Measurements from ENCODE around the gene GCC2. TPM values are rescaled to one million over a fixed set of nuclear protein-coding genes. Genes with fewer than 3 reads are reported as not detected.

Gene GCC2
- total and polyA plus RNA-seq, 2 of the 8 experiments (the other 6 are each of a cell fraction or from before 2014, with no cell fraction given), result 4.6 to 54.9 TPM

DNA sequence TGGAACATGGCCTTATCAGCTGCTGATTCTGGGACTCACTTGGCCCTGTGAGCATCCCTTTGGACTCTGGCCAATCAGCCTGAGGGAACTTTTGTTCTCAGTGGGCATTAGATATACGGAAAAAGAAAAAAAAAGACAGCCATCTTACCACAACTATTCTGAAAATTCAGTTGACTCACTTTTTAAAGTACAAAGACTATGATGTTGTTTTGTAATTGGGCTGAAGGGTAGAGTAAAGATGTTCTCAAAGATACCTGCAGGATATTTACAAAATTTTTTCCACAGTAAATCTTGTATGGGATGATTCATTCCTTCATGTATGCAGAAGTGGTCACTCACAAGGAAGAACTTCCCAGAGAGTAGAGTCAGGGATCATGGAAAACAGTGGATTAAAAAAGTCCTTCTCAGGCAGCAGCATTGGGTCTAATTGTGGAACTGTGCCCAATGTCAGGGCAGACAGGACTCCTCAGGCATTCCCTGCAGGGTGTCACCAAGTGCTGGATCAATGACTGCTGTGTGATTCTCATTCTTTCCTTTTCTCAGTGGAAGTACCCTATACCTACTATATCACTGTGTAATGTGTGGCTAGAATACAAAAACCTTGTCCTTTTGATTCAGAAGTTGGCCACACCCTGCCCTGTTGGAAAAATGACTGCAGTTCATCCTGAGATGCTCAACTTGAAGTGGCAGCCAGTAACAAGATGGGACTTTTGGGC, 35.9 kb upstream of the GCC2 start:
- no peak overlapping the region for H3K4me2 ChIP-seq (ENCODE audit: insufficient read depth in 1 of 2, low read depth in 2 of 2, low read length in 2 of 2)
- 94% methylated on average over 1 of the region's 1 CpG; no CpG with 5 or more reads in 1 of the 2 experiments for WGBS, 2 experiments (ENCODE audit: extremely low coverage in 1 of 2, insufficient coverage in 1 of 2, insufficient read length in 1 of 2, insufficient replicate concordance in 2 of 2, low coverage in 1 of 2, low lambda C conversion rate in 2 of 2, missing lambda C conversion rate in 1 of 2)
- TF ChIP-seq CBX8 (IDR thresholded peaks at IDR 0.05; ENCODE audit: borderline replicate concordance, low read depth, low read length) (no peak), RBBP5 (IDR thresholded peaks at IDR 0.05; ENCODE audit: borderline replicate concordance, low read depth, low read length) (no peak), TEAD4 (IDR thresholded peaks at IDR 0.05; ENCODE audit: low read depth, low read length) (no peak), YY1 (IDR thresholded peaks at IDR 0.05; ENCODE audit: low read depth, low read length) (no peak), EZH2 (IDR thresholded peaks at IDR 0.05; ENCODE audit: low read depth, low read length, severe bottlenecking) (no peak), SUZ12 (IDR thresholded peaks at IDR 0.05; ENCODE audit: low read length) (no peak), SRF (IDR thresholded peaks at IDR 0.05; ENCODE audit: low read depth, low read length) (no peak), HDAC2 (IDR thresholded peaks at IDR 0.05; ENCODE audit: borderline replicate concordance in 1 of 2, low read depth in 2 of 2, low read length in 2 of 2) (no peak), CREB1 (IDR thresholded peaks at IDR 0.05) (no peak), HDAC6 (IDR thresholded peaks at IDR 0.05; ENCODE audit: low read depth, low read length) (no peak)
- TF ChIP-seq, protein P1, sequence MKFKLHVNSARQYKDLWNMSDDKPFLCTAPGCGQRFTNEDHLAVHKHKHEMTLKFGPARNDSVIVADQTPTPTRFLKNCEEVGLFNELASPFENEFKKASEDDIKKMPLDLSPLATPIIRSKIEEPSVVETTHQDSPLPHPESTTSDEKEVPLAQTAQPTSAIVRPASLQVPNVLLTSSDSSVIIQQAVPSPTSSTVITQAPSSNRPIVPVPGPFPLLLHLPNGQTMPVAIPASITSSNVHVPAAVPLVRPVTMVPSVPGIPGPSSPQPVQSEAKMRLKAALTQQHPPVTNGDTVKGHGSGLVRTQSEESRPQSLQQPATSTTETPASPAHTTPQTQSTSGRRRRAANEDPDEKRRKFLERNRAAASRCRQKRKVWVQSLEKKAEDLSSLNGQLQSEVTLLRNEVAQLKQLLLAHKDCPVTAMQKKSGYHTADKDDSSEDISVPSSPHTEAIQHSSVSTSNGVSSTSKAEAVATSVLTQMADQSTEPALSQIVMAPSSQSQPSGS (IDR thresholded peaks at IDR 0.05; ENCODE audit: low read length), result no peak

More for the DNA sequence above, 35.9 kb upstream of the GCC2 start:
- DNase-seq (ENCODE audit: low read depth in 1 of 2, low spot score in 2 of 2), result no peak
- Histone ChIP-seq H3K4me3 (ENCODE audit: extremely low read depth in 1 of 4, insufficient read depth in 2 of 4, low read depth in 3 of 4, low read length in 4 of 4) (no peak overlapping the region), H3K79me2 (ENCODE audit: control insufficient read depth in 1 of 2, insufficient read depth in 2 of 2, low read length in 2 of 2) (no peaks in the 10 kb centered on the region), H2BK15ac (ENCODE audit: low read length) (no peak overlapping the region), H2AFZ (ENCODE audit: low read length) (no peak overlapping the region), H4K91ac (replicated peaks; ENCODE audit: insufficient read length, low read length) (no peak overlapping the region), H4K8ac (ENCODE audit: extremely low read depth, insufficient read depth, low read length) (no peak overlapping the region), H2BK120ac (replicated peaks; ENCODE audit: low read depth, low read length) (no peak overlapping the region), H3K14ac (ENCODE audit: insufficient read length) (no peak overlapping the region), H3K18ac (ENCODE audit: extremely low read depth, low read length) (no peak overlapping the region), H3K36me3 (ENCODE audit: control insufficient read depth in 2 of 4, insufficient read depth in 4 of 4, low read length in 3 of 4) (no peaks in the 10 kb centered on the region), H4K5ac (ENCODE audit: insufficient read length, low read depth, low read length) (no peak overlapping the region), H3K23me2 (ENCODE audit: low read depth, low read length) (no peaks in the 10 kb centered on the region), H3K56ac (replicated peaks; ENCODE audit: insufficient read length, low read depth, low read length) (no peak overlapping the region), H3K27me3 (replicated peaks in 1 of 4; ENCODE audit: control insufficient read depth in 3 of 4, extremely low read depth in 1 of 4, insufficient read depth in 3 of 4, low read length in 3 of 4) (no peaks in the 10 kb centered on the region), H3K79me1 (ENCODE audit: low read depth, low read length) (no peaks in the 10 kb centered on the region), H3K4me1 (replicated peaks in 1 of 4; ENCODE audit: control insufficient read depth in 3 of 4, insufficient read depth in 4 of 4, low read length in 3 of 4) (no peaks in the 10 kb centered on the region), H3K27ac (ENCODE audit: low read depth, low read length) (no peak overlapping the region), H3K23ac (ENCODE audit: insufficient read length) (no peak overlapping the region), H2AK5ac (ENCODE audit: low read depth, low read length) (no peak overlapping the region), H3K9me3 (ENCODE audit: insufficient read depth in 2 of 2, low read depth in 1 of 2, low read length in 1 of 2) (no peaks in the 10 kb centered on the region), H2BK12ac (ENCODE audit: low read depth, low read length) (no peak overlapping the region), H4K20me1 (replicated peaks in 1 of 2; ENCODE audit: control insufficient read depth in 1 of 2, insufficient read depth in 2 of 2, low read length in 2 of 2) (no peaks in the 10 kb centered on the region), H3K4ac (replicated peaks; ENCODE audit: insufficient read length, low read depth, low read length) (no peak overlapping the region), H2BK20ac (ENCODE audit: low read length) (no peak overlapping the region), H2BK5ac (ENCODE audit: low read depth, low read length) (no peak overlapping the region), H3K9ac (replicated peaks in 1 of 4; ENCODE audit: extremely low read depth in 1 of 4, low read depth in 3 of 4, low read length in 3 of 4) (no peak overlapping the region)
- CTCF ChIA-PET (ENCODE audit: partially characterized antibody), result interaction anchor here (0.6 kb wide), 1 partner anchor 431 kb away, joined by 3 read pairs; no protein-coding TSS in a partner anchor
- POLR2A ChIA-PET (ENCODE audit: partially characterized antibody), result interaction anchor here (0.6 kb wide), 1 partner anchor 121 kb away, joined by 3 read pairs; no protein-coding TSS in a partner anchor
- no peak for FAIRE-seq
